Neural progenitor cell (in vitro differentiated cells): Measurements from ENCODE around the gene MEIOSIN. TPM values are rescaled to one million over a fixed set of nuclear protein-coding genes. Genes with fewer than 3 reads are reported as not detected.
A peak's percentile ranks its signal among the peaks of the same experiment; 100 is the strongest.

Source experiments
- DNase-seq: peaks from one replicate; pipeline ENCODE4 v3.0.0-alpha.2; 2016; ENCODE audit warnings: low spot score
- H2AFZ ChIP-seq: fragments of 200-600 bp; sonication (generic); replicated peaks from 2 replicates; pipeline ENCODE4 v1.6.1; 2016; ENCODE audit warnings: antibody characterized with exemption
- H3F3A ChIP-seq: fragments of 200-600 bp; sonication (generic); 2 replicates; pipeline ENCODE4 v1.6.1; 2016; ENCODE audit warnings: antibody characterized with exemption, low read depth
- H3K27ac ChIP-seq: fragments of 200-600 bp; sonication (generic); 2 replicates; pipeline ENCODE4 v1.5.1; 2016; ENCODE audit warnings: mild to moderate bottlenecking
- H3K27me3 ChIP-seq: fragments of 200-600 bp; sonication (generic); 2 replicates; pipeline ENCODE4 v1.6.1; 2016; ENCODE audit warnings: mild to moderate bottlenecking, moderate library complexity
- H3K36me3 ChIP-seq: fragments of 200-600 bp; sonication (generic); 2 replicates; pipeline ENCODE4 v1.5.1; 2016
- H3K4me1 ChIP-seq: fragments of 200-600 bp; sonication (generic); 2 replicates; pipeline ENCODE4 v1.6.1; 2016; ENCODE audit warnings: mixed run types
- H3K4me2 ChIP-seq: fragments of 200-600 bp; sonication (generic); 2 replicates; pipeline ENCODE4 v1.6.1; 2016
- H3K4me3 ChIP-seq: fragments of 200-600 bp; sonication (generic); 2 replicates; pipeline ENCODE4 v1.5.1; 2016
- H3K79me2 ChIP-seq: fragments of 200-600 bp; sonication (generic); 2 replicates; pipeline ENCODE4 v1.6.1; 2016; ENCODE audit warnings: low read depth
- H3K9ac ChIP-seq: fragments of 200-600 bp; sonication (generic); 2 replicates; pipeline ENCODE4 v1.6.1; 2016
- H3K9me3 ChIP-seq: fragments of 200-600 bp; sonication (generic); 2 replicates; pipeline ENCODE4 v1.5.1; 2016; ENCODE audit warnings: low read depth
- H4K20me1 ChIP-seq: fragments of 200-600 bp; sonication (generic); 2 replicates; pipeline ENCODE4 v1.6.1; 2016; ENCODE audit warnings: low read depth
- H3K27ac Mint-ChIP-seq: 3 replicates; pipeline ENCODE4 v1.8.0; 2021; ENCODE audit warnings: mixed read lengths
- H3K27me3 Mint-ChIP-seq: 2 replicates; pipeline ENCODE4 v1.8.0; 2022; ENCODE audit warnings: low read depth, mild to moderate bottlenecking, inconsistent platforms, moderate library complexity, mixed read lengths; ENCODE audit not compliant: insufficient read depth
- H3K36me3 Mint-ChIP-seq: 3 replicates; pipeline ENCODE4 v1.8.0; 2021; ENCODE audit warnings: mixed read lengths
- H3K4me1 Mint-ChIP-seq: 3 replicates; pipeline ENCODE4 v1.8.0; 2021; ENCODE audit warnings: mixed read lengths
- H3K4me3 Mint-ChIP-seq: 3 replicates; pipeline ENCODE4 v1.8.0; 2021; ENCODE audit warnings: mild to moderate bottlenecking, moderate library complexity, mixed read lengths
- H3K9me3 Mint-ChIP-seq: 3 replicates; pipeline ENCODE4 v1.8.0; 2020; ENCODE audit warnings: mixed read lengths
- EZH2 ChIP-seq: fragments of 200-600 bp; sonication (generic); IDR thresholded peaks from 2 replicates; pipeline ENCODE4 v1.6.1; 2017; ENCODE audit warnings: antibody characterized with exemption, mild to moderate bottlenecking, moderate library complexity
- EZH2phosphoT487 ChIP-seq: fragments of 200-600 bp; sonication (generic); IDR thresholded peaks from 2 replicates; pipeline ENCODE4 v1.6.1; 2017; ENCODE audit warnings: antibody characterized with exemption
- total RNA-seq: library from RNA; depleted of rRNA; stranded (reverse); fragments of >200 nt; gene quantifications from 2 replicates; pipeline ENCODE4 v1.2.3, GENCODE V29; 2015; ENCODE audit warnings: low replicate concordance
- TF ChIP-seq, protein P1 (sequence below): fragments of 200-600 bp; sonication (generic); IDR thresholded peaks from 2 replicates; pipeline ENCODE4 v1.5.1; 2017; ENCODE audit warnings: antibody characterized with exemption, mild to moderate bottlenecking

The MEIOSIN gene
- total RNA-seq, 1 donor from 2014 or later = not detected

DNA sequence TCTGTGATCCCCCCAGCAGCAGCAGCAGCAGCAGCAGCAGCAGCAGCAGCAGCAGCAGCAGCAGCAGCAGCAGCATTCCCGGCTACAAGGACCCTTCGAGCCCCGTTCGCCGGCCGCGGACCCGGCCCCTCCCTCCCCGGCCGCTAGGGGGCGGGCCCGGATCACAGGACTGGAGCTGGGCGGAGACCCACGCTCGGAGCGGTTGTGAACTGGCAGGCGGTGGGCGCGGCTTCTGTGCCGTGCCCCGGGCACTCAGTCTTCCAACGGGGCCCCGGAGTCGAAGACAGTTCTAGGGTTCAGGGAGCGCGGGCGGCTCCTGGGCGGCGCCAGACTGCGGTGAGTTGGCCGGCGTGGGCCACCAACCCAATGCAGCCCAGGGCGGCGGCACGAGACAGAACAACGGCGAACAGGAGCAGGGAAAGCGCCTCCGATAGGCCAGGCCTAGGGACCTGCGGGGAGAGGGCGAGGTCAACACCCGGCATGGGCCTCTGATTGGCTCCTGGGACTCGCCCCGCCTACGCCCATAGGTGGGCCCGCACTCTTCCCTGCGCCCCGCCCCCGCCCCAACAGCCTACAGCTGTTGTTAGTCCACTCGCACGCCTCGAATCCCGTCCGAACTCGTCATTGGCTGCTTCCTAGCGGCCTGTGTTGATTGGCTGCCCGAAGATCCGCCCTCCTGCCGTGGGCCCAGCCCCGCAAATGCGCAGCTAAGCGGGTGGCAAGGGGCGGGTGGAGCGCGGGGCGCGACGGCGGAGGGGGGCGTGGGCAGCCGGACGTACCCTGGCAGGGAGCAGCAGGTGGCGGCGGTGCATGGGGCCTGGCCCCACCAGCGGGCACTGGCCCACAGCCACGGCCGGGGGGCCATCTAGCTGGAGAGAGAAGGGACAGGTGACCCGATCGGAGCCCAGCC, 37.2 kb downstream of the MEIOSIN start:
- Mint-ChIP-seq H3K27ac (peak overlapping the region; percentile 90), H3K27me3 (peaks cover 10% of the 10 kb centered on the region), H3K4me3 (peak overlapping the region; percentile 97), H3K36me3 (peaks cover 8% of the 10 kb centered on the region), H3K4me1 (peaks cover 13% of the 10 kb centered on the region), H3K9me3 (no peaks in the 10 kb centered on the region)
- no peaks in the 10 kb centered on the region for H3K36me3 ChIP-seq
- H3K27me3 ChIP-seq = no peaks in the 10 kb centered on the region
- peaks cover 25% of the 10 kb centered on the region for H3K79me2 ChIP-seq
- H3K4me3 ChIP-seq = peak overlapping the region; percentile 77
- peak; percentile 99 for DNase-seq
- H3K9me3 ChIP-seq = no peaks in the 10 kb centered on the region
- H3K9ac ChIP-seq = no peak overlapping the region
- peak overlapping the region; percentile 96 for H3K4me2 ChIP-seq
- peak overlapping the region; percentile 91 for H3K27ac ChIP-seq
- peaks cover 54% of the 10 kb centered on the region for H3F3A ChIP-seq
- H4K20me1 ChIP-seq = peaks cover 26% of the 10 kb centered on the region
- TF ChIP-seq EZH2 = no peak
- no peak for TF ChIP-seq EZH2phosphoT487
- TF ChIP-seq, protein P1, sequence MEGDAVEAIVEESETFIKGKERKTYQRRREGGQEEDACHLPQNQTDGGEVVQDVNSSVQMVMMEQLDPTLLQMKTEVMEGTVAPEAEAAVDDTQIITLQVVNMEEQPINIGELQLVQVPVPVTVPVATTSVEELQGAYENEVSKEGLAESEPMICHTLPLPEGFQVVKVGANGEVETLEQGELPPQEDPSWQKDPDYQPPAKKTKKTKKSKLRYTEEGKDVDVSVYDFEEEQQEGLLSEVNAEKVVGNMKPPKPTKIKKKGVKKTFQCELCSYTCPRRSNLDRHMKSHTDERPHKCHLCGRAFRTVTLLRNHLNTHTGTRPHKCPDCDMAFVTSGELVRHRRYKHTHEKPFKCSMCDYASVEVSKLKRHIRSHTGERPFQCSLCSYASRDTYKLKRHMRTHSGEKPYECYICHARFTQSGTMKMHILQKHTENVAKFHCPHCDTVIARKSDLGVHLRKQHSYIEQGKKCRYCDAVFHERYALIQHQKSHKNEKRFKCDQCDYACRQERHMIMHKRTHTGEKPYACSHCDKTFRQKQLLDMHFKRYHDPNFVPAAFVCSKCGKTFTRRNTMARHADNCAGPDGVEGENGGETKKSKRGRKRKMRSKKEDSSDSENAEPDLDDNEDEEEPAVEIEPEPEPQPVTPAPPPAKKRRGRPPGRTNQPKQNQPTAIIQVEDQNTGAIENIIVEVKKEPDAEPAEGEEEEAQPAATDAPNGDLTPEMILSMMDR = peak; percentile 87
- H2AFZ ChIP-seq = peak overlapping the region; percentile 74
- peaks cover 15% of the 10 kb centered on the region for H3K4me1 ChIP-seq

DNA sequence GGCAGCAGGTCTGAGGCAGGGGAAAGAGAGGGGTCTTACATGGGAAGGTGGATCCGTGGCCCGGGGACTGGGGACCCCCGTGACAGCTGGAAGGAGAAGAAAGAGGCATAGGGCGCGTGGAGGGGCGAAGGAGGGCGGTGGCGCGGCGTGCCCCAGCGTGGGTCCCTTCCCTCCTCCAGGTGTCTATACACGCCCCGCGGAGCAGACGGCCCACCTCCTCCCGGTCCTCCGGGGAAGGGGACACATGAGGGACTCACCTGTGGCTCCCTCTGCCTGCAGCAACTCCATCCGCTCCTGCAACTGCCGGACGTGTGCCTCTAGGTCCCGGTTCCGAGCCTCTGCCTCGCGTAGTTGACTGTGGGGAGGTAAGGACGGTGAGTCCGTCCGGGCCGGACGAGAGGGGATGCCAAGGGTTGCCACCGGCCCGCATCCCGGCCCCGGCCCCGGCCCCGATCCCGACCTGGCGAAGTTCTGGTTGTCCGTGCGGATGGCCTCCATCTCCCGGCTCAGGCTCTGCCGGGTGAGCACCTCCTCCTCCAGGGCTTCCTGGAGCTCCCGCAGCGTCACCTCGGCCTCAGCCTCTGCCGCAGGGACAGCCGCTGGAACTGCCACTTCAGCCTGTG, 38.2 kb downstream of the MEIOSIN start:
- H3K27me3 Mint-ChIP-seq = peaks cover 11% of the 10 kb centered on the region

DNA sequence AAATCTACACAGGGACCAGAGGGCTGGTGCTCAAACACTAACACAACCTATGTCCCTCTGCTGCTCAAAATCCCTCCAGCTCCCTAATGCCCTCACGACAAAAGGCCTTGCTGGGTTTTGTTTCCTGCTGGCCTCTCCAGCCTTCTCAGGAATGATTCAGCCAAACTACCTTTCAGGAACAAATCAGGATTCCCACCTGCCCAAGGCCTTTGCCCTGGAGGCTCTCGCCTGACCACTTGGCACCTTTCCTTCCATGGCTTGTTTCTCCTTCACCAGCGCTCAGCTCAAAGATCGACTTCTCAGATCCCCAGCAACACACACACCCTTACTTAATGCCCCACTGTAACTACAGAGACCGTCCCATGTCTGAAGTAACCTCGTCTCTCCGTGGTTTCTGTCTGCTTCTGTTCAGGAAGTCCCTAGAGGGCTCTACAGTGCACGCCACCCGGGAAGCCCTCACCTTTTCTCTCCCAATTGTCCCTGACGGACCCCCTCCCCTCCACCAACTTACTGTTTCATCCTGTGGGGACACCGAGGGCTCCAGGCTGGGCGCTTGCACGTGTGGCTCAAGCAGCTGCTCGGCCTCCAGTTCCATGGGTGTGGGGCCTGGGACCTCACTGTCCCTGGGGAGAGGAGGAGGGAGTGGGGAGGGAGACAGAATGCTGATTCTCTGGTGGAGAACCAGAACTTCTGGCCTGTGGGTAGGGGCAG, 39.0 kb downstream of the MEIOSIN start:
- H3K27ac Mint-ChIP-seq = peak overlapping the region; percentile 12

More for the DNA sequence above, 38.2 kb downstream of the MEIOSIN start:
- peaks cover 8% of the 10 kb centered on the region for H3K36me3 Mint-ChIP-seq
- H3F3A ChIP-seq = peaks cover 56% of the 10 kb centered on the region
- no peaks in the 10 kb centered on the region for H3K9me3 Mint-ChIP-seq
- TF ChIP-seq, protein P1 = no peak
- TF ChIP-seq EZH2 (no peak), EZH2phosphoT487 (no peak)
- peak overlapping the region; percentile 90 for H3K27ac Mint-ChIP-seq
- H3K4me3 Mint-ChIP-seq = peak overlapping the region; percentile 79
- H2AFZ ChIP-seq = no peak overlapping the region
- H3K36me3 ChIP-seq = no peaks in the 10 kb centered on the region
- no peaks in the 10 kb centered on the region for H3K27me3 ChIP-seq
- no peaks in the 10 kb centered on the region for H3K9me3 ChIP-seq
- no peak overlapping the region for H3K9ac ChIP-seq
- peak overlapping the region; percentile 77 for H3K4me3 ChIP-seq
- H4K20me1 ChIP-seq = peaks cover 23% of the 10 kb centered on the region
- no peak for DNase-seq
- peaks cover 10% of the 10 kb centered on the region for H3K4me1 Mint-ChIP-seq
- H3K79me2 ChIP-seq = peaks cover 23% of the 10 kb centered on the region
- peaks cover 13% of the 10 kb centered on the region for H3K4me1 ChIP-seq
- peak overlapping the region; percentile 78 for H3K4me2 ChIP-seq
- H3K27ac ChIP-seq = no peak overlapping the region

More for the DNA sequence above, 39.0 kb downstream of the MEIOSIN start:
- Histone ChIP-seq H4K20me1 (peaks cover 26% of the 10 kb centered on the region), H3K4me3 (no peak overlapping the region), H3K9ac (no peak overlapping the region), H3K27me3 (no peaks in the 10 kb centered on the region), H3K79me2 (peaks cover 14% of the 10 kb centered on the region), H3K4me1 (peaks cover 5% of the 10 kb centered on the region), H2AFZ (no peak overlapping the region), H3K9me3 (no peaks in the 10 kb centered on the region), H3F3A (peaks cover 54% of the 10 kb centered on the region), H3K4me2 (no peak overlapping the region), H3K27ac (peak overlapping the region; percentile 29), H3K36me3 (no peaks in the 10 kb centered on the region)
- no peak for DNase-seq
- TF ChIP-seq EZH2 = no peak
- no peak for TF ChIP-seq EZH2phosphoT487
- TF ChIP-seq, protein P1 = no peak
- Mint-ChIP-seq H3K9me3 (no peaks in the 10 kb centered on the region), H3K4me1 (peaks cover 10% of the 10 kb centered on the region), H3K4me3 (peak overlapping the region; percentile 13), H3K36me3 (peaks cover 12% of the 10 kb centered on the region), H3K27me3 (peaks cover 11% of the 10 kb centered on the region)
